NOMO-1 (cell line): ENCODE data around the gene MFSD6L.
A peak's percentile ranks its signal among the peaks of the same experiment; 100 is the strongest.
"Not testable (repeated sequence)": the region's sequence is repeated elsewhere in the genome, so short reads cannot be mapped to it uniquely, and the experiment has no call there.

ENCODE experiments used
- DNase-seq, 2 experiments: peaks; one replicate each; lab custom pipeline; 2025; ENCODE audit not compliant: unreplicated experiment in 2 of 2; lab: John Stamatoyannopoulos, UW

MFSD6L gene

GRCh38 chr17:8826808-8827435 is 27.8 kb upstream of the MFSD6L start:
- DNase-seq: no peak

- no peak for DNase-seq
Measured at GRCh38 chr17:8825802-8826201, 26.6 kb upstream of the MFSD6L start.

- DNase-seq: no peak
Measured at GRCh38 chr17:8823279-8823678, 24.1 kb upstream of the MFSD6L start.

GRCh38 chr17:8822401-8823035 is 23.4 kb upstream of the MFSD6L start:
- no peak for DNase-seq

GRCh38 chr17:8821446-8822105 is 22.4 kb upstream of the MFSD6L start:
- no peak for DNase-seq

- no peak for DNase-seq
Measured at GRCh38 chr17:8820311-8821010, 21.3 kb upstream of the MFSD6L start.

GRCh38 chr17:8818654-8819330 is 19.6 kb upstream of the MFSD6L start:
- no peak for DNase-seq

GRCh38 chr17:8818047-8818446 is 18.9 kb upstream of the MFSD6L start:
- DNase-seq: no peak

- DNase-seq: peak; percentile 93 to 100
Measured at GRCh38 chr17:8806926-8807550, 7.9 kb upstream of the MFSD6L start.

- no peak for DNase-seq
Measured at GRCh38 chr17:8806253-8806925, 7.2 kb upstream of the MFSD6L start.

- DNase-seq: not testable (repeated sequence)
Measured at GRCh38 chr17:8805396-8805795, 6.2 kb upstream of the MFSD6L start.

- DNase-seq: no peak
Measured at GRCh38 chr17:8803531-8804420, 4.6 kb upstream of the MFSD6L start.

GRCh38 chr17:8801135-8801840 is 2.1 kb upstream of the MFSD6L start:
- DNase-seq: no peak

- DNase-seq: no peak
Measured at GRCh38 chr17:8800656-8801055, 1.5 kb upstream of the MFSD6L start.

- no peak for DNase-seq
Measured at GRCh38 chr17:8799570-8800212, 526 bp upstream of the MFSD6L start.

- DNase-seq: no peak
Measured at GRCh38 chr17:8798176-8798845, 854 bp downstream of the MFSD6L start.

- no peak for DNase-seq
Measured at GRCh38 chr17:8797621-8798175, 1.5 kb downstream of the MFSD6L start.
